HCT116 (cell line): Measurements from ENCODE around the gene PIGN. TPM values are rescaled to one million over a fixed set of nuclear protein-coding genes. Genes with fewer than 3 reads are reported as not detected.

Experiments
- ATAC-seq: fragments of 200-7000 bp; cut with Tn5 transposase; 2 replicates; pipeline ENCODE4 v1.9.1; 2020; ENCODE audit warnings: mild to moderate bottlenecking, moderate library complexity
- BruUV-seq: library from RNA; stranded (reverse); fragments of 400-500 nt; replicated peaks from 2 replicates; lab custom pipeline; 2021; lab: Mats Ljungman, UMichigan
- CTCF ChIA-PET: fragments of 300-600 bp; sonication (Branson Sonifier 250); formaldehyde crosslinking; loops from one replicate; lab custom pipeline; 2021; ENCODE audit warnings: antibody characterized with exemption; lab: Charles Lee
- POLR2A ChIA-PET: fragments of 300-600, 350-600 bp; sonication (Branson Sonifier 250); formaldehyde crosslinking; loops from one replicate; lab custom pipeline; 2021; ENCODE audit warnings: antibody characterized with exemption; lab: Charles Lee
- RAD21 ChIA-PET, 2 experiments: fragments of 300-600 bp; sonication (Branson Sonifier 250); formaldehyde crosslinking; loops; one replicate each; lab custom pipeline; 2023; ENCODE audit warnings: low total read pairs in 2 of 2; ENCODE audit not compliant: uncharacterized antibody in 2 of 2, unreplicated experiment in 2 of 2, low non-redundant PET in 1 of 2; lab: Charles Lee
- DNase-seq: peaks from one replicate; pipeline ENCODE4 v3.0.0-alpha.2; 2010; ENCODE audit warnings: low read depth, low spot score
- H2AFZ ChIP-seq: fragments of 200-600 bp; shearing (Covaris generic), sonication (generic); 2 replicates; pipeline ENCODE4 v1.6.1; 2017; ENCODE audit warnings: low read depth, mixed run types, mixed read lengths, antibody characterized with exemption, low read length; ENCODE audit not compliant: poor library complexity, severe bottlenecking
- H3K27ac ChIP-seq: 2 replicates; pipeline ENCODE4 v1.5.1; 2012; ENCODE audit warnings: low read depth, low read length
- H3K27me3 ChIP-seq: fragments of 200-600 bp; sonication (generic); 2 replicates; pipeline ENCODE4 v1.6.1; 2016; ENCODE audit warnings: mixed run types, low read length, mixed read lengths; ENCODE audit not compliant: insufficient read depth
- H3K36me3 ChIP-seq, 2 experiments: fragments of 200-500 bp in 1 of 2; fragments of 200-600 bp in 1 of 2; sonication (Bioruptor generic) in 1 of 2; sonication (generic) in 1 of 2; 2 replicates each; pipeline versions ENCODE4 v1.5.1 to v1.6.1; 2014 to 2016; ENCODE audit warnings: low read length in 2 of 2, inconsistent platforms in 1 of 2, mixed read lengths in 1 of 2, mixed run types in 1 of 2; ENCODE audit not compliant: insufficient read depth in 2 of 2, control insufficient read depth in 1 of 2
- H3K4me1 ChIP-seq, 2 experiments: fragments of 200-600 bp in 1 of 2; sonication (generic) in 1 of 2; 2 replicates each; pipeline versions ENCODE4 v1.5.1 to v1.6.1; 2012 to 2017; ENCODE audit warnings: low read length in 2 of 2, inconsistent platforms in 1 of 2, mild to moderate bottlenecking in 1 of 2, mixed read lengths in 1 of 2, mixed run types in 1 of 2, moderate library complexity in 1 of 2; ENCODE audit not compliant: insufficient read depth in 2 of 2, control insufficient read depth in 1 of 2
- H3K4me2 ChIP-seq: fragments of 200-600 bp; sonication (generic); 2 replicates; pipeline ENCODE4 v1.6.1; 2017; ENCODE audit warnings: mixed run types, low read length, mixed read lengths
- H3K4me3 ChIP-seq, 2 experiments: fragments of 200-600 bp in 1 of 2; sonication (generic) in 1 of 2; replicated peaks in 1 of 2; 2 replicates each; pipeline ENCODE4 v1.5.1; 2011 to 2016; ENCODE audit warnings: low read length in 2 of 2, control low read depth in 1 of 2, low read depth in 1 of 2, mild to moderate bottlenecking in 1 of 2, mixed read lengths in 1 of 2, mixed run types in 1 of 2
- H3K79me2 ChIP-seq: fragments of 200-600 bp; sonication (generic); 2 replicates; pipeline ENCODE4 v1.6.1; 2017; ENCODE audit warnings: mild to moderate bottlenecking, mixed run types, low read length, moderate library complexity, mixed read lengths; ENCODE audit not compliant: insufficient read depth
- H3K9ac ChIP-seq: fragments of 200-600 bp; sonication (generic); 2 replicates; pipeline ENCODE4 v1.6.1; 2016; ENCODE audit warnings: low read length, mixed read lengths
- H3K9me2 ChIP-seq: fragments of 200-600 bp; sonication (generic), shearing (Covaris generic); 2 replicates; pipeline ENCODE4 v1.6.1; 2017; ENCODE audit warnings: mixed run types, mild to moderate bottlenecking, moderate library complexity; ENCODE audit not compliant: insufficient read depth
- H3K9me3 ChIP-seq, 2 experiments: fragments of 200-500 bp in 1 of 2; fragments of 200-600 bp in 1 of 2; sonication (Bioruptor generic) in 1 of 2; sonication (generic) in 1 of 2; 2 replicates each; pipeline ENCODE4 v1.6.1; 2014 to 2017; ENCODE audit warnings: low read length in 2 of 2, mixed read lengths in 2 of 2, inconsistent platforms in 1 of 2, low read depth in 1 of 2, mild to moderate bottlenecking in 1 of 2, mixed run types in 1 of 2, moderate library complexity in 1 of 2; ENCODE audit not compliant: control insufficient read depth in 1 of 2, insufficient read depth in 1 of 2
- H4K20me1 ChIP-seq: fragments of 200-600 bp; sonication (generic), shearing (Covaris generic); 2 replicates; pipeline ENCODE4 v1.6.1; 2017; ENCODE audit warnings: mixed run types, mild to moderate bottlenecking, moderate library complexity; ENCODE audit not compliant: insufficient read depth
- CBX3 ChIP-seq: IDR thresholded peaks from 2 replicates; pipeline ENCODE4 v1.6.1; 2012; ENCODE audit warnings: low read depth
- CEBPB ChIP-seq: IDR thresholded peaks from 2 replicates; pipeline ENCODE4 v1.6.1; 2012; ENCODE audit warnings: low read depth
- EGR1 ChIP-seq: IDR thresholded peaks from 2 replicates; pipeline ENCODE4 v1.6.1; 2012; ENCODE audit warnings: low read depth
- ELF1 ChIP-seq: IDR thresholded peaks from 2 replicates; pipeline ENCODE4 v1.6.1; 2012; ENCODE audit warnings: low read depth, borderline replicate concordance
- EZH2phosphoT487 ChIP-seq: fragments of 200-600 bp; IDR thresholded peaks from 2 replicates; pipeline ENCODE4 v1.6.1; 2018; ENCODE audit warnings: antibody characterized with exemption, borderline replicate concordance
- FOSL1 ChIP-seq: IDR thresholded peaks from 2 replicates; pipeline ENCODE4 v1.6.1; 2012; ENCODE audit warnings: low read depth
- JUND ChIP-seq: IDR thresholded peaks from 2 replicates; pipeline ENCODE4 v1.6.1; 2012
- POLR2A ChIP-seq: IDR thresholded peaks from 2 replicates; pipeline ENCODE4 v1.7.0; 2011; ENCODE audit warnings: borderline replicate concordance; ENCODE audit not compliant: insufficient read depth, insufficient read length; ENCODE audit errors: extremely low read depth
- POLR2AphosphoS5 ChIP-seq: IDR thresholded peaks from 2 replicates; pipeline ENCODE4 v1.6.1; 2011; ENCODE audit warnings: mild to moderate bottlenecking, low read depth, low read length, moderate library complexity
- RAD21 ChIP-seq: IDR thresholded peaks from 2 replicates; pipeline ENCODE4 v1.6.1; 2012; ENCODE audit warnings: low read depth, mild to moderate bottlenecking
- SIN3A ChIP-seq: IDR thresholded peaks from 2 replicates; pipeline ENCODE4 v1.6.1; 2012; ENCODE audit warnings: low read depth
- SP1 ChIP-seq: IDR thresholded peaks from 2 replicates; pipeline ENCODE4 v1.6.1; 2012; ENCODE audit warnings: low read depth
- SRF ChIP-seq: IDR thresholded peaks from 2 replicates; pipeline ENCODE4 v1.6.1; 2012; ENCODE audit warnings: low read depth
- YY1 ChIP-seq: IDR thresholded peaks from 2 replicates; pipeline ENCODE4 v1.6.1; 2011; ENCODE audit warnings: low read length, low read depth, moderate library complexity, mild to moderate bottlenecking; ENCODE audit not compliant: insufficient replicate concordance; ENCODE audit errors: extremely low read depth
- ZFX ChIP-seq: fragments of 450-650 bp; IDR thresholded peaks from 2 replicates; pipeline ENCODE4 v1.6.1; 2017
- intact Hi-C: fragments of 100-400 bp; cut with micrococcal nuclease; formaldehyde crosslinking; loops from 2 replicates; pipeline ENCODE4 v1.10.0; 2022
- total RNA-seq: library from RNA; stranded (reverse); gene quantifications from one replicate; pipeline ENCODE4 v1.2.1, GENCODE V29; 2021; ENCODE audit not compliant: unreplicated experiment
- TF ChIP-seq, protein P1 (sequence below), 3 experiments: fragments of 200-600 bp in 1 of 3; sonication (generic) in 1 of 3; IDR thresholded peaks in 2 of 3; conservative IDR thresholded peaks in 1 of 3; 2 replicates each; pipeline ENCODE4 v1.5.1; 2012 to 2017; ENCODE audit warnings: low read depth in 2 of 3, low read length in 2 of 3, antibody characterized with exemption in 1 of 3, borderline replicate concordance in 1 of 3, control low read depth in 1 of 3, mild to moderate bottlenecking in 1 of 3, mixed read lengths in 1 of 3, mixed run types in 1 of 3, moderate library complexity in 1 of 3; ENCODE audit not compliant: insufficient read depth in 1 of 3
- TF ChIP-seq, protein P2 (sequence below): IDR thresholded peaks from 2 replicates; pipeline ENCODE4 v1.6.1; 2012; ENCODE audit warnings: low read depth
- TF ChIP-seq, protein P3 (sequence below): IDR thresholded peaks from 2 replicates; pipeline ENCODE4 v1.6.1; 2012

Gene PIGN
- total RNA-seq, 1 experiment from 2014 or later = 12.2 TPM

DNA sequence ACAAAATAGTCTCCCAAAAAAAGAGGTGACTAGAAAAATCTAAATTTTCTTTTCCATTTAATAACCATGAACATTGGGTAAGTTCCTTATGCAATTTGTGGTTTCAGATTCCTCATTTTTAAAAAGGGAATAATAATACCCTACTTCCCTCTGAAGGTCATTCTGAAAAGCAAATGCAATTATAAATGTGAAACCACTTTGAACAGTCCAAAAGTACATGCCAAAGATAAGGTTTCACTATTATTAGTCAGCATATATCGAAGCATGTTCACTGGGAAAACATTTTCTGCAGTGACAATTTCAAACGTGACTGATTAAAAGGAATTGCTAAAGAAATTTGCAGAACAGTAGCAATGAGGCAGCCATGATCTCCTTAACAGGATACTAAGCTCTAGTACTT lies 193.9 kb downstream of the PIGN start:
- POLR2A ChIA-PET = no interaction called here
- no TSS peak for BruUV-seq

DNA sequence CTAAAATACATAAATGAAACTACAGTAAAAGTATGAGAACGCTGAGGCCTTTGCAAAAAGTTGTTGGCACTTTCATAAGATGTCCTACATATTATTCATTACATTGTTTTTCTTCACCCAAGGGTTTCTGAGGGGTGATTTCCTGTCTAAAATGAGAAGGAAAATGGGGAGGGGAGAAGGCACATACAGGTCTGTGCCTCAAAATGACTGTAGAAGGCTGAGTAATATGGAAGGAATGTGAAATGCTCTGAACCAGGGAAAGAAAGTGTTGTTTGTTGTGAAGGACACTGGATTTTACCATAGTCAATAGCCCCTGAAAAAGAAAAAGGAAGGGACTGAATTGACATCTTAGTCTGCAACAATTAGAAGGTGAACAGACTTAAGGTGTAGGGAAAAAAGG lies 194.6 kb downstream of the PIGN start:
- H3K36me3 ChIP-seq = no peaks in the 10 kb centered on the region
- 0 out of 2 replicates have a peak overlapping the region, but pooled peaks have one; percentile 6 for H3K9ac ChIP-seq
- CTCF ChIA-PET = no interaction called here
- H3K9me3 ChIP-seq = no peaks in the 10 kb centered on the region
- RAD21 ChIA-PET = no interaction called here
- no peaks in the 10 kb centered on the region for H3K9me2 ChIP-seq
- ATAC-seq (peak; percentile 74), DNase-seq (peak; percentile 35)
- H2AFZ ChIP-seq = peak overlapping the region; percentile 83
- no peaks in the 10 kb centered on the region for H3K79me2 ChIP-seq
- H3K4me2 ChIP-seq = peak overlapping the region; percentile 49
- H4K20me1 ChIP-seq = no peaks in the 10 kb centered on the region
- POLR2A ChIA-PET = no interaction called here
- intact Hi-C loops = no loop called here
- peak overlapping the region in 1 of 2 experiments; percentile 7; a peak in 1 of 4 replicates for H3K4me3 ChIP-seq
- no peak overlapping the region for H3K27ac ChIP-seq
- H3K27me3 ChIP-seq = no peaks in the 10 kb centered on the region
- TF ChIP-seq CBX3 = peak; percentile 42; the same call in 1 of the 2 replicates
- TF ChIP-seq SRF = no peak
- TF ChIP-seq CEBPB = no peak
- no peak for TF ChIP-seq EGR1
- TF ChIP-seq, protein P1, sequence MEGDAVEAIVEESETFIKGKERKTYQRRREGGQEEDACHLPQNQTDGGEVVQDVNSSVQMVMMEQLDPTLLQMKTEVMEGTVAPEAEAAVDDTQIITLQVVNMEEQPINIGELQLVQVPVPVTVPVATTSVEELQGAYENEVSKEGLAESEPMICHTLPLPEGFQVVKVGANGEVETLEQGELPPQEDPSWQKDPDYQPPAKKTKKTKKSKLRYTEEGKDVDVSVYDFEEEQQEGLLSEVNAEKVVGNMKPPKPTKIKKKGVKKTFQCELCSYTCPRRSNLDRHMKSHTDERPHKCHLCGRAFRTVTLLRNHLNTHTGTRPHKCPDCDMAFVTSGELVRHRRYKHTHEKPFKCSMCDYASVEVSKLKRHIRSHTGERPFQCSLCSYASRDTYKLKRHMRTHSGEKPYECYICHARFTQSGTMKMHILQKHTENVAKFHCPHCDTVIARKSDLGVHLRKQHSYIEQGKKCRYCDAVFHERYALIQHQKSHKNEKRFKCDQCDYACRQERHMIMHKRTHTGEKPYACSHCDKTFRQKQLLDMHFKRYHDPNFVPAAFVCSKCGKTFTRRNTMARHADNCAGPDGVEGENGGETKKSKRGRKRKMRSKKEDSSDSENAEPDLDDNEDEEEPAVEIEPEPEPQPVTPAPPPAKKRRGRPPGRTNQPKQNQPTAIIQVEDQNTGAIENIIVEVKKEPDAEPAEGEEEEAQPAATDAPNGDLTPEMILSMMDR (IDR thresholded peaks at IDR 0.05 in 2 of 3, conservative IDR thresholded peaks at IDR 0.05 in 1 of 3; ENCODE audit: borderline replicate concordance in 1 of 3, insufficient read depth in 1 of 3, low read depth in 2 of 3, low read length in 2 of 3) = no peak
- TF ChIP-seq ZFX = no peak
- TF ChIP-seq, protein P2, sequence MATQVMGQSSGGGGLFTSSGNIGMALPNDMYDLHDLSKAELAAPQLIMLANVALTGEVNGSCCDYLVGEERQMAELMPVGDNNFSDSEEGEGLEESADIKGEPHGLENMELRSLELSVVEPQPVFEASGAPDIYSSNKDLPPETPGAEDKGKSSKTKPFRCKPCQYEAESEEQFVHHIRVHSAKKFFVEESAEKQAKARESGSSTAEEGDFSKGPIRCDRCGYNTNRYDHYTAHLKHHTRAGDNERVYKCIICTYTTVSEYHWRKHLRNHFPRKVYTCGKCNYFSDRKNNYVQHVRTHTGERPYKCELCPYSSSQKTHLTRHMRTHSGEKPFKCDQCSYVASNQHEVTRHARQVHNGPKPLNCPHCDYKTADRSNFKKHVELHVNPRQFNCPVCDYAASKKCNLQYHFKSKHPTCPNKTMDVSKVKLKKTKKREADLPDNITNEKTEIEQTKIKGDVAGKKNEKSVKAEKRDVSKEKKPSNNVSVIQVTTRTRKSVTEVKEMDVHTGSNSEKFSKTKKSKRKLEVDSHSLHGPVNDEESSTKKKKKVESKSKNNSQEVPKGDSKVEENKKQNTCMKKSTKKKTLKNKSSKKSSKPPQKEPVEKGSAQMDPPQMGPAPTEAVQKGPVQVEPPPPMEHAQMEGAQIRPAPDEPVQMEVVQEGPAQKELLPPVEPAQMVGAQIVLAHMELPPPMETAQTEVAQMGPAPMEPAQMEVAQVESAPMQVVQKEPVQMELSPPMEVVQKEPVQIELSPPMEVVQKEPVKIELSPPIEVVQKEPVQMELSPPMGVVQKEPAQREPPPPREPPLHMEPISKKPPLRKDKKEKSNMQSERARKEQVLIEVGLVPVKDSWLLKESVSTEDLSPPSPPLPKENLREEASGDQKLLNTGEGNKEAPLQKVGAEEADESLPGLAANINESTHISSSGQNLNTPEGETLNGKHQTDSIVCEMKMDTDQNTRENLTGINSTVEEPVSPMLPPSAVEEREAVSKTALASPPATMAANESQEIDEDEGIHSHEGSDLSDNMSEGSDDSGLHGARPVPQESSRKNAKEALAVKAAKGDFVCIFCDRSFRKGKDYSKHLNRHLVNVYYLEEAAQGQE = no peak
- TF ChIP-seq FOSL1 = peak; percentile 63
- peak; percentile 42 for TF ChIP-seq SP1
- TF ChIP-seq JUND = peak; percentile 61
- peaks cover 0 to 15% of the 10 kb centered on the region in 2 experiments; a peak in 3 of 4 replicates for H3K4me1 ChIP-seq
- BruUV-seq = no TSS peak

More for the DNA sequence above, 193.9 kb downstream of the PIGN start:
- no peak overlapping the region for H3K27ac ChIP-seq
- ATAC-seq = no peak
- no peak for DNase-seq
- intact Hi-C loops = no loop called here
- peaks cover 0 to 15% of the 10 kb centered on the region in 2 experiments; a peak in 3 of 4 replicates for H3K4me1 ChIP-seq
- peak overlapping the region; percentile 49; the same call in 1 of the 2 replicates for H3K4me2 ChIP-seq
- no peaks in the 10 kb centered on the region for H4K20me1 ChIP-seq
- H3K9me2 ChIP-seq = no peaks in the 10 kb centered on the region
- ChIA-PET CTCF (no interaction called here), RAD21 (no interaction called here)
- H3K4me3 ChIP-seq = no peak overlapping the region
- no peak overlapping the region for H3K9ac ChIP-seq
- H3K36me3 ChIP-seq = no peaks in the 10 kb centered on the region
- TF ChIP-seq SP1 (no peak), YY1 (no peak), EGR1 (no peak), RAD21 (no peak), CEBPB (no peak), SRF (no peak), SIN3A (no peak), JUND (no peak), POLR2AphosphoS5 (no peak), EZH2phosphoT487 (no peak), ELF1 (no peak), FOSL1 (no peak), POLR2A (no peak), CBX3 (no peak)
- TF ChIP-seq, protein P3, sequence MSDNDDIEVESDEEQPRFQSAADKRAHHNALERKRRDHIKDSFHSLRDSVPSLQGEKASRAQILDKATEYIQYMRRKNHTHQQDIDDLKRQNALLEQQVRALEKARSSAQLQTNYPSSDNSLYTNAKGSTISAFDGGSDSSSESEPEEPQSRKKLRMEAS = no peak
- no peaks in the 10 kb centered on the region for H3K27me3 ChIP-seq
- H3K9me3 ChIP-seq = no peaks in the 10 kb centered on the region
- peak overlapping the region; percentile 83 for H2AFZ ChIP-seq
- no peaks in the 10 kb centered on the region for H3K79me2 ChIP-seq
